ENCODE results near the gene ZNF483. TPM values are rescaled to one million over a fixed set of nuclear protein-coding genes. Genes with fewer than 3 reads are reported as not detected.
A peak's percentile ranks its signal among the peaks of the same experiment; 100 is the strongest.

ZNF483 gene
- total and polyA plus RNA-seq, 9 of the 15 experiments (the other 6 are each of a cell fraction or from before 2014, with no cell fraction given), result 0.04 to 1.0 (median 0.38) TPM

- TF ChIP-seq ZNF318 (IDR thresholded peaks at IDR 0.05; ENCODE audit: borderline replicate concordance in 1 of 2, low read depth in 1 of 2) (no peak), ARID3B (CRISPR knock-in tag; IDR thresholded peaks at IDR 0.05; ENCODE audit: borderline replicate concordance) (0 out of 2 replicates have a peak, but pooled peaks have one; percentile 19), PHB (CRISPR knock-in tag; IDR thresholded peaks at IDR 0.05) (no peak), ZKSCAN3 (CRISPR knock-in tag; IDR thresholded peaks at IDR 0.05) (no peak), ZBTB7A (IDR thresholded peaks at IDR 0.05; ENCODE audit: borderline replicate concordance, control insufficient read depth, low read depth, low read length) (peak; percentile 91), PHF8 (IDR thresholded peaks at IDR 0.05; ENCODE audit: borderline replicate concordance, low read length) (peak; percentile 80; the same call in 1 of the 2 replicates), ATF1 (CRISPR knock-in tag; IDR thresholded peaks at IDR 0.05) (no peak), ATF1 (tag; IDR thresholded peaks at IDR 0.05) (peak; percentile 56; the same call in 1 of the 2 replicates), ETV1 (tag; conservative IDR thresholded peaks at IDR 0.05; ENCODE audit: low read depth) (no peak), MEF2D (tag; conservative IDR thresholded peaks at IDR 0.05; ENCODE audit: low read depth) (no peak), SOX6 (IDR thresholded peaks at IDR 0.05) (peak; percentile 43; the same call in 1 of the 2 replicates), FOXA3 (CRISPR knock-in tag; conservative IDR thresholded peaks at IDR 0.05 in 1 of 2, IDR thresholded peaks at IDR 0.05 in 1 of 2) (no peak), E2F8 (IDR thresholded peaks at IDR 0.05; ENCODE audit: low read depth, partially characterized antibody) (no peak)
Observed at GRCh38 chr9:111483858-111484571, 41.0 kb upstream of the ZNF483 start, which contains the start of gene ECPAS (continued).

All from K562 (cell line).